ENCODE results near the gene NOVA2.

Gene NOVA2

GRCh38 chr19:45972081-45972946 lies 1.4 kb downstream of the NOVA2 start:
- H3K4me3 ChIP-seq (ENCODE audit: low read depth, low read length) = no peak overlapping the region
- TF ChIP-seq, protein P1, sequence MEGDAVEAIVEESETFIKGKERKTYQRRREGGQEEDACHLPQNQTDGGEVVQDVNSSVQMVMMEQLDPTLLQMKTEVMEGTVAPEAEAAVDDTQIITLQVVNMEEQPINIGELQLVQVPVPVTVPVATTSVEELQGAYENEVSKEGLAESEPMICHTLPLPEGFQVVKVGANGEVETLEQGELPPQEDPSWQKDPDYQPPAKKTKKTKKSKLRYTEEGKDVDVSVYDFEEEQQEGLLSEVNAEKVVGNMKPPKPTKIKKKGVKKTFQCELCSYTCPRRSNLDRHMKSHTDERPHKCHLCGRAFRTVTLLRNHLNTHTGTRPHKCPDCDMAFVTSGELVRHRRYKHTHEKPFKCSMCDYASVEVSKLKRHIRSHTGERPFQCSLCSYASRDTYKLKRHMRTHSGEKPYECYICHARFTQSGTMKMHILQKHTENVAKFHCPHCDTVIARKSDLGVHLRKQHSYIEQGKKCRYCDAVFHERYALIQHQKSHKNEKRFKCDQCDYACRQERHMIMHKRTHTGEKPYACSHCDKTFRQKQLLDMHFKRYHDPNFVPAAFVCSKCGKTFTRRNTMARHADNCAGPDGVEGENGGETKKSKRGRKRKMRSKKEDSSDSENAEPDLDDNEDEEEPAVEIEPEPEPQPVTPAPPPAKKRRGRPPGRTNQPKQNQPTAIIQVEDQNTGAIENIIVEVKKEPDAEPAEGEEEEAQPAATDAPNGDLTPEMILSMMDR (IDR thresholded peaks at IDR 0.05; ENCODE audit: low read depth, low read length) = no peak

GRCh38 chr19:45971260-45971902 lies 2.3 kb downstream of the NOVA2 start:
- TF ChIP-seq, protein P1 (IDR thresholded peaks at IDR 0.05; ENCODE audit: low read depth, low read length) = no peak
- H3K4me3 ChIP-seq (ENCODE audit: low read depth, low read length) = no peak overlapping the region

GRCh38 chr19:45969676-45970075 lies 4.0 kb downstream of the NOVA2 start:
- TF ChIP-seq, protein P1 (IDR thresholded peaks at IDR 0.05; ENCODE audit: low read depth, low read length) = no peak
- no peak overlapping the region for H3K4me3 ChIP-seq (ENCODE audit: low read depth, low read length)

GRCh38 chr19:45968626-45969025 lies 5.0 kb downstream of the NOVA2 start:
- TF ChIP-seq, protein P1 (IDR thresholded peaks at IDR 0.05; ENCODE audit: low read depth, low read length) = no peak
- H3K4me3 ChIP-seq (ENCODE audit: low read depth, low read length) = no peak overlapping the region

GRCh38 chr19:45967246-45967645 lies 6.4 kb downstream of the NOVA2 start:
- TF ChIP-seq, protein P1 (IDR thresholded peaks at IDR 0.05; ENCODE audit: low read depth, low read length) = no peak
- no peak overlapping the region for H3K4me3 ChIP-seq (ENCODE audit: low read depth, low read length)

GRCh38 chr19:45962021-45962420 lies 11.6 kb downstream of the NOVA2 start:
- no peak overlapping the region for H3K4me3 ChIP-seq (ENCODE audit: low read depth, low read length)
- TF ChIP-seq, protein P1 (IDR thresholded peaks at IDR 0.05; ENCODE audit: low read depth, low read length) = no peak

Data from WI38 (cell line).